OCI-LY7 (cell line): ENCODE measurements around the gene HSDL2. TPM values are rescaled to one million over a fixed set of nuclear protein-coding genes. Genes with fewer than 3 reads are reported as not detected.

ENCODE experiments used
- BruUV-seq: library from RNA; stranded (reverse); fragments of 400-500 nt; replicated peaks from 2 replicates; lab custom pipeline; 2021; lab: Mats Ljungman, UMichigan
- CTCF ChIA-PET: fragments of 300-600 bp; sonication (Branson Sonifier 250); formaldehyde crosslinking; loops from one replicate; lab custom pipeline; 2022; ENCODE audit warnings: antibody characterized with exemption; ENCODE audit not compliant: unreplicated experiment; lab: Charles Lee
- POLR2A ChIA-PET: fragments of 300-600 bp; sonication (Branson Sonifier 250); formaldehyde crosslinking; loops from one replicate; lab custom pipeline; 2022; ENCODE audit warnings: antibody characterized with exemption; lab: Charles Lee
- DNase-seq: peaks from one replicate; pipeline ENCODE4 v3.0.0-alpha.2; 2015; ENCODE audit warnings: low spot score
- H2AFZ ChIP-seq: fragments of 200-600 bp; sonication (generic), shearing (Covaris generic); 2 replicates; pipeline ENCODE4 v1.6.1; 2014; ENCODE audit warnings: mild to moderate bottlenecking, antibody characterized with exemption, low read length, moderate library complexity
- H3K27ac ChIP-seq: fragments of 200-600 bp; sonication (generic); 2 replicates; pipeline ENCODE4 v1.5.1; 2014; ENCODE audit warnings: mixed run types, low read depth, mild to moderate bottlenecking, moderate library complexity, low read length, inconsistent platforms; ENCODE audit not compliant: poor library complexity, severe bottlenecking
- H3K36me3 ChIP-seq: fragments of 200-600 bp; sonication (generic); 2 replicates; pipeline ENCODE4 v1.6.1; 2014; ENCODE audit warnings: mild to moderate bottlenecking, antibody characterized with exemption, low read length, moderate library complexity, mixed read lengths; ENCODE audit not compliant: insufficient read depth
- H3K4me1 ChIP-seq: fragments of 200-600 bp; sonication (generic); 2 replicates; pipeline ENCODE4 v1.5.1; 2014; ENCODE audit warnings: mild to moderate bottlenecking, low read length; ENCODE audit not compliant: insufficient read depth, poor library complexity, severe bottlenecking
- H3K4me2 ChIP-seq: fragments of 200-600 bp; sonication (generic); 2 replicates; pipeline ENCODE4 v1.6.1; 2014; ENCODE audit warnings: mild to moderate bottlenecking, low read length
- H3K4me3 ChIP-seq: fragments of 200-600 bp; sonication (generic); 2 replicates; pipeline ENCODE4 v1.5.1; 2014; ENCODE audit warnings: mild to moderate bottlenecking, low read depth, low read length; ENCODE audit not compliant: poor library complexity, severe bottlenecking
- H3K79me2 ChIP-seq: fragments of 200-600 bp; sonication (generic); 2 replicates; pipeline ENCODE4 v1.6.1; 2016; ENCODE audit warnings: low read depth, mild to moderate bottlenecking, low read length, moderate library complexity, mixed read lengths; ENCODE audit not compliant: insufficient read depth
- H3K9me2 ChIP-seq: fragments of 200-600 bp; sonication (generic); 2 replicates; pipeline ENCODE4 v1.6.1; 2016; ENCODE audit warnings: mild to moderate bottlenecking, low read length, mixed read lengths; ENCODE audit not compliant: insufficient read depth
- H3K9me3 ChIP-seq: fragments of 200-600 bp; sonication (generic); 2 replicates; pipeline ENCODE4 v1.6.1; 2014; ENCODE audit warnings: mild to moderate bottlenecking, mixed run types, low read length, mixed read lengths
- H4K20me1 ChIP-seq: fragments of 200-600 bp; sonication (generic); 2 replicates; pipeline ENCODE4 v1.6.1; 2014; ENCODE audit warnings: mild to moderate bottlenecking, antibody characterized with exemption, low read length, moderate library complexity, mixed read lengths; ENCODE audit not compliant: insufficient read depth
- EZH2phosphoT487 ChIP-seq: fragments of 200-600 bp; sonication (generic); IDR thresholded peaks from 2 replicates; pipeline ENCODE4 v1.6.1; 2018; ENCODE audit warnings: low read depth, borderline replicate concordance, mild to moderate bottlenecking, mixed run types, antibody characterized with exemption, low read length, moderate library complexity, mixed read lengths
- intact Hi-C: fragments of 100-400 bp; cut with micrococcal nuclease; formaldehyde crosslinking; loops from one replicate; pipeline ENCODE4 v1.10.0; 2022; ENCODE audit not compliant: unreplicated experiment
- total RNA-seq, 2 experiments: library from RNA; depleted of rRNA in 1 of 2; stranded (reverse); fragments of >200 nt in 1 of 2; shearing (Covaris generic) in 1 of 2; gene quantifications; 2 replicates each; pipeline ENCODE4 v1.2.3, GENCODE V29; 2014 to 2022
- TF ChIP-seq, protein P1 (sequence below): fragments of 200-600 bp; sonication (generic); conservative IDR thresholded peaks from 2 replicates; pipeline ENCODE4 v1.5.1; 2014; ENCODE audit warnings: mild to moderate bottlenecking, antibody characterized with exemption, low read length, moderate library complexity, mixed read lengths

The HSDL2 gene
- total RNA-seq, 2 experiments from 2014 or later, result 12.7 to 16.6 TPM

DNA sequence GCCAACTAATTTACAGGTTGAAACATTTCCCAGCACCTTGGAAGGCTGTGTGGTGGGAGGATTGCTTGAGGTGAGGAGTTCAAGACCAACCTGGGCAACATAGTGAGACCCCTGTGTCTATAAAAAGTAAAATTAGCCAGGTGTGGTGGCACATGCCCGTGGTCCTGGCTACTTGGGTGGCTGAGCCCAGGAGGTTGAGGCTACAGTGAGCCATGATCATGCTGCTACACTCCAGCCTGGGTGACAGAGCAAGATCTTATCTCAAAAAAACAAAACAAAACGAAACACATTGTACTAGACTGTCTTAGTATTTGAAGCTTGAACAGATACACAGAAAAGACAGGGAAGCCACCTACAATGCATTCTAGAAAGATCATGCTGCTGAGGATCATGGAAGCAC lies 2.8 kb upstream of the HSDL2 start:
- Histone ChIP-seq H2AFZ (no peak overlapping the region; the same call in 1 of the 2 replicates), H3K9me2 (no peaks in the 10 kb centered on the region), H3K4me1 (peaks cover 25% of the 10 kb centered on the region), H3K4me3 (peak overlapping the region; percentile 90), H3K4me2 (peak overlapping the region; percentile 74; the same call in 1 of the 2 replicates), H4K20me1 (no peaks in the 10 kb centered on the region), H3K79me2 (peaks cover 6% of the 10 kb centered on the region; the same call in 1 of the 2 replicates), H3K27ac (no peak overlapping the region), H3K36me3 (no peaks in the 10 kb centered on the region), H3K9me3 (no peaks in the 10 kb centered on the region)
- TF ChIP-seq, protein P1, sequence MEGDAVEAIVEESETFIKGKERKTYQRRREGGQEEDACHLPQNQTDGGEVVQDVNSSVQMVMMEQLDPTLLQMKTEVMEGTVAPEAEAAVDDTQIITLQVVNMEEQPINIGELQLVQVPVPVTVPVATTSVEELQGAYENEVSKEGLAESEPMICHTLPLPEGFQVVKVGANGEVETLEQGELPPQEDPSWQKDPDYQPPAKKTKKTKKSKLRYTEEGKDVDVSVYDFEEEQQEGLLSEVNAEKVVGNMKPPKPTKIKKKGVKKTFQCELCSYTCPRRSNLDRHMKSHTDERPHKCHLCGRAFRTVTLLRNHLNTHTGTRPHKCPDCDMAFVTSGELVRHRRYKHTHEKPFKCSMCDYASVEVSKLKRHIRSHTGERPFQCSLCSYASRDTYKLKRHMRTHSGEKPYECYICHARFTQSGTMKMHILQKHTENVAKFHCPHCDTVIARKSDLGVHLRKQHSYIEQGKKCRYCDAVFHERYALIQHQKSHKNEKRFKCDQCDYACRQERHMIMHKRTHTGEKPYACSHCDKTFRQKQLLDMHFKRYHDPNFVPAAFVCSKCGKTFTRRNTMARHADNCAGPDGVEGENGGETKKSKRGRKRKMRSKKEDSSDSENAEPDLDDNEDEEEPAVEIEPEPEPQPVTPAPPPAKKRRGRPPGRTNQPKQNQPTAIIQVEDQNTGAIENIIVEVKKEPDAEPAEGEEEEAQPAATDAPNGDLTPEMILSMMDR, result no peak
- no peak for TF ChIP-seq EZH2phosphoT487
- DNase-seq, result no peak
- BruUV-seq, result no TSS peak
- intact Hi-C loops, result loop anchor here (5.0 kb wide), 1 partner anchor 430 kb away; no protein-coding TSS in a partner anchor
- ChIA-PET CTCF (no interaction called here), POLR2A (no interaction called here)

DNA sequence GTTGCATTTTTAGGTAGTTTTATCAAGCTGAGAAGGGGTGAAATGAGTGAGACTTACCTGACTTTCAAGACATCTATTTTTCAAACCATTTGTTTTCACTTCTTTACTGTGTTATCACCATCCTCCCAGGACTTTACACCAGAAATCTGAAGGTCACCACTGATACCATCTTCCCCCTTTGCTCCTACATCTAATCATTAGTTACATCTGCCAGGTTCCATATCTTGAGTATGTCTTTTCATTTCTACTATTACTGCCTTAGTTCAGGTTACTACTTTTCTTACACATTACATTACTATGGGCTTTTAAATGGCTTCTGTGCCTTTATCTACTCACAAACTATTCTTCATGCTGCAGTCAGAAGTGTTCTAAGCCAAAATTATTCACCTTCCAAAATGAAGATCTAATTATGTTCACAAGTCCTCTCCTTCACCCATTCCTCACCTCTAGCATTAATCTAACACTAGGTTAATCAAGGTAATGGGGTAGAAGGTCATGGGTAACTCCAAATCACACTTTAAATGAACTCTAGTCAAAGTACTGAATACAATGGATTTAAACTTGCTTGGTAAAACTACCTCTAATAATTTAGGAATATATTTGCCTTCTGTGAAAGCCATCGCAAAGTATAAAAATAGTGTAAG lies 2.1 kb upstream of the HSDL2 start:
- no TSS peak for BruUV-seq
- no peak for DNase-seq
- no peak overlapping the region for H3K27ac ChIP-seq
- H3K9me3 ChIP-seq, result no peaks in the 10 kb centered on the region
- CTCF ChIA-PET, result no interaction called here
- H4K20me1 ChIP-seq, result no peaks in the 10 kb centered on the region
- H3K36me3 ChIP-seq, result no peaks in the 10 kb centered on the region
- no peak for TF ChIP-seq EZH2phosphoT487
- TF ChIP-seq, protein P1, result no peak
- peak overlapping the region; percentile 90 for H3K4me3 ChIP-seq
- peaks cover 6% of the 10 kb centered on the region; the same call in 1 of the 2 replicates for H3K79me2 ChIP-seq
- peak overlapping the region; percentile 89; the same call in 1 of the 2 replicates for H2AFZ ChIP-seq
- no peaks in the 10 kb centered on the region for H3K9me2 ChIP-seq
- POLR2A ChIA-PET, result interaction anchor here (0.6 to 0.7 kb wide), 2 partner anchors 340 to 422 kb away, joined by 3 read pairs; no protein-coding TSS in a partner anchor
- intact Hi-C loops, result loop anchor here (2.0 to 5.0 kb wide), 3 partner anchors 43 to 429 kb away; partner anchors contain the start of gene KIAA1958
- H3K4me2 ChIP-seq, result peak overlapping the region; percentile 74
- H3K4me1 ChIP-seq, result peaks cover 31% of the 10 kb centered on the region
